GM20000 (cell line): ENCODE data around the gene ZNF358.

Experiments
- DNase-seq: peaks from one replicate; pipeline ENCODE4 v3.0.0; 2012; ENCODE audit warnings: low spot score
- CTCF ChIP-seq: IDR thresholded peaks from 2 replicates; pipeline ENCODE4 v1.5.1; 2012; ENCODE audit warnings: mild to moderate bottlenecking, control low read depth; ENCODE audit errors: extremely low read depth, missing control alignments

Gene ZNF358

GRCh38 chr19:7558667-7559066, 42.8 kb downstream of the ZNF358 start:
- DNase-seq, result no peak
- no peak for TF ChIP-seq CTCF

- no peak for TF ChIP-seq CTCF
- DNase-seq, result no peak
These were observed 43.2 kb downstream of the ZNF358 start for GRCh38 chr19:7559102-7559501.

GRCh38 chr19:7560255-7560654, 44.4 kb downstream of the ZNF358 start:
- TF ChIP-seq CTCF, result no peak
- no peak for DNase-seq

GRCh38 chr19:7561325-7561724, 45.4 kb downstream of the ZNF358 start:
- DNase-seq, result no peak
- no peak for TF ChIP-seq CTCF

GRCh38 chr19:7562646-7563393, 46.9 kb downstream of the ZNF358 start:
- TF ChIP-seq CTCF, result no peak
- no peak for DNase-seq

GRCh38 chr19:7564866-7565265, 49.0 kb downstream of the ZNF358 start:
- no peak for DNase-seq
- no peak for TF ChIP-seq CTCF

- DNase-seq, result no peak
- no peak for TF ChIP-seq CTCF
These were observed 49.4 kb downstream of the ZNF358 start for GRCh38 chr19:7565332-7565731.
